Uterus (tissue), 2 donors: ENCODE measurements around the gene TALDO1.

ENCODE experiments used
- POLR2A ChIP-seq, 2 donors: fragments of 450-650 bp; IDR thresholded peaks; one replicate each; pipeline ENCODE4 v1.6.1; 2016; ENCODE audit warnings: antibody characterized with exemption in 2 of 2, mild to moderate bottlenecking in 1 of 2, moderate library complexity in 1 of 2
- TF ChIP-seq, protein P1 (sequence below), 4 experiments: fragments of 200-600 bp in 2 of 4; fragments of 450-650 bp in 2 of 4; sonication (generic) in 2 of 4; IDR thresholded peaks; one replicate each; pipeline ENCODE4 v1.5.1; 2016 to 2019; ENCODE audit warnings: antibody characterized with exemption in 4 of 4, mild to moderate bottlenecking in 2 of 4, moderate library complexity in 1 of 4

DNA sequence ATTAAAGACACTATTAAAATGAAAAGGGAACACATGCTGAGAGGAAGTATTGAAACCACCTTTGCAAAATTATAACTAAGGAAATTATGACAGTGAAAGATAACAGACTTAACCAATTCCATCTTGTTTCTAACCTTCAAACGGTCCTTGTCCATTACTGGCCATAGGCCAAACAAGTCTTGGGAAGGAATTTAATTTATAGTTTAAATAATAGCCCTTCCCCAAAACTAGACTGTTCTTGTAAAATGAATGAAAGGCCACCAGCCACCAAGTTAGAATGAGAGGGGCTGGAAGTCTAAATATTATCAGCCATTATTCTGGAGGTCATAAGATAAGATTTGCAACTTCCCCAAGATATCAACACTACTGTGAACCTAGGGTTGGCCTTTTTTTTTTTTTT, 1.8 kb upstream of the TALDO1 start:
- TF ChIP-seq, protein P1, sequence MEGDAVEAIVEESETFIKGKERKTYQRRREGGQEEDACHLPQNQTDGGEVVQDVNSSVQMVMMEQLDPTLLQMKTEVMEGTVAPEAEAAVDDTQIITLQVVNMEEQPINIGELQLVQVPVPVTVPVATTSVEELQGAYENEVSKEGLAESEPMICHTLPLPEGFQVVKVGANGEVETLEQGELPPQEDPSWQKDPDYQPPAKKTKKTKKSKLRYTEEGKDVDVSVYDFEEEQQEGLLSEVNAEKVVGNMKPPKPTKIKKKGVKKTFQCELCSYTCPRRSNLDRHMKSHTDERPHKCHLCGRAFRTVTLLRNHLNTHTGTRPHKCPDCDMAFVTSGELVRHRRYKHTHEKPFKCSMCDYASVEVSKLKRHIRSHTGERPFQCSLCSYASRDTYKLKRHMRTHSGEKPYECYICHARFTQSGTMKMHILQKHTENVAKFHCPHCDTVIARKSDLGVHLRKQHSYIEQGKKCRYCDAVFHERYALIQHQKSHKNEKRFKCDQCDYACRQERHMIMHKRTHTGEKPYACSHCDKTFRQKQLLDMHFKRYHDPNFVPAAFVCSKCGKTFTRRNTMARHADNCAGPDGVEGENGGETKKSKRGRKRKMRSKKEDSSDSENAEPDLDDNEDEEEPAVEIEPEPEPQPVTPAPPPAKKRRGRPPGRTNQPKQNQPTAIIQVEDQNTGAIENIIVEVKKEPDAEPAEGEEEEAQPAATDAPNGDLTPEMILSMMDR (IDR thresholded peaks at IDR 0.05) = no peak
- TF ChIP-seq POLR2A (IDR thresholded peaks at IDR 0.05) = no peak
